GM21786 (cell line): ENCODE measurements around the gene ZIC1.

Experiments
- ATAC-seq: cut with Tn5 transposase; IDR thresholded peaks from one replicate; pipeline ENCODE4 v1.9.1; 2021; ENCODE audit not compliant: unreplicated experiment

Gene ZIC1

GRCh38 chr3:147379651-147380050 lies 29.5 kb upstream of the ZIC1 start:
- no peak for ATAC-seq

GRCh38 chr3:147380387-147380951 lies 28.7 kb upstream of the ZIC1 start:
- no peak for ATAC-seq

- ATAC-seq, result no peak
Observed at GRCh38 chr3:147380977-147381376, 28.2 kb upstream of the ZIC1 start.

- no peak for ATAC-seq
Observed at GRCh38 chr3:147381596-147381995, 27.6 kb upstream of the ZIC1 start.

GRCh38 chr3:147383617-147384016 lies 25.5 kb upstream of the ZIC1 start:
- no peak for ATAC-seq

- ATAC-seq, result no peak
Observed at GRCh38 chr3:147384210-147385058, 24.7 kb upstream of the ZIC1 start.

GRCh38 chr3:147385059-147386012 lies 23.8 kb upstream of the ZIC1 start:
- no peak for ATAC-seq

GRCh38 chr3:147387291-147387884 lies 21.8 kb upstream of the ZIC1 start:
- no peak for ATAC-seq

GRCh38 chr3:147387885-147388699 lies 21.1 kb upstream of the ZIC1 start:
- no peak for ATAC-seq

- no peak for ATAC-seq
Observed at GRCh38 chr3:147388700-147389580, 20.2 kb upstream of the ZIC1 start.

- no peak for ATAC-seq
Observed at GRCh38 chr3:147389717-147390116, 19.4 kb upstream of the ZIC1 start.

GRCh38 chr3:147390589-147391569 lies 18.3 kb upstream of the ZIC1 start:
- ATAC-seq, result no peak

- ATAC-seq, result no peak
Observed at GRCh38 chr3:147391781-147392624, 17.2 kb upstream of the ZIC1 start.

GRCh38 chr3:147392625-147392946 lies 16.6 kb upstream of the ZIC1 start:
- no peak for ATAC-seq

GRCh38 chr3:147393261-147393942 lies 15.8 kb upstream of the ZIC1 start:
- no peak for ATAC-seq

- no peak for ATAC-seq
Observed at GRCh38 chr3:147393943-147394883, 15.0 kb upstream of the ZIC1 start.
